Right lung (tissue), 5 donors: ENCODE results near the gene TCF4. TPM values are rescaled to one million over a fixed set of nuclear protein-coding genes. Genes with fewer than 3 reads are reported as not detected.

Experiments used
- DNase-seq, 2 donors: peaks; one replicate each; pipeline ENCODE4 v3.0.0-alpha.2; 2013
- polyA plus RNA-seq, 5 donors: library from polyadenylated mRNA; unstranded; fragments of 120-200 nt; gene quantifications; one replicate each; pipeline versions ENCODE4 v1.2.1 to v1.2.3, GENCODE V29; 2013; ENCODE audit warnings: inconsistent platforms in 1 of 5, low replicate concordance in 1 of 5; ENCODE audit not compliant: insufficient read length in 5 of 5, insufficient read depth in 1 of 5

Gene TCF4
- polyA plus RNA-seq, 5 donors: 69.0 to 163 (median 139) TPM

GRCh38 chr18:55446996-55447671 is 140.9 kb downstream of the TCF4 start:
- no peak for DNase-seq

DNA sequence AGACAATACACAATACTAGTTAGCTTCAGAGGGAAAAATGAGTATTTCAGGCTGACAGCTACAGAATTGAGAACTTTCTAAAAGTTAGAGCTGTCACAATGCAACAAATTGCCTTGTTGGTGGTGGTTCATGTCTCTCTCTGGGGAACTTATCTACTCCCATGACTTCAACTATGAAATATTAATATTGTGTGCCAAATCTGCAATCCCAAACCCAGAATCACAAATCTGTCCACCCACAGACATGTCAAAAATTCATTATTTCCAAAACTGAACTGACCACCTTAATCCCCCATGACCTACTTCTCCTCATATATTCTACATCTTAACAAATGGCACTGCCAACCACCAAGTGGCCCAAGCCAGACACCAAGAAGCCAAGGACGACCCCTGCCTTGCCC is 143.5 kb downstream of the TCF4 start:
- DNase-seq: no peak

- DNase-seq: no peak
Measured at GRCh38 chr18:55443776-55444175, 144.2 kb downstream of the TCF4 start.

DNA sequence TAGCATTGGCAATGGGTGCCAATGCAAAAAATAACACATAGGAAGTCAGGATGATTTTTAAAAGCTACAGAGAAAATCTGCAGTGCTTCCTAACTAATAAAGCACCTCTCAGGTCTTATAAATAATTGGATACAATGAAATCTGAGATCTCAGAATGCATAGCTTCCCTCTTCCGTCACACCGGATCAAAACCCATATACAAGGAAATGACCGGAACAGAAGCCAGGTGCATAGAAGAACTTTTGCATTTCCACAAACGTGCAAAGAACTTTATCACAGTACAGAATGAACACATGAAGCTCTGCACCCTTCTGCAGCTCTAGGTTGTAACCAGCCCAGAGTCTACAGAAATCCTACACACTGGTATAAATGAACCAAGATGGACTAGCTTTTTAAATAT is 145.4 kb downstream of the TCF4 start:
- DNase-seq: no peak

GRCh38 chr18:55440988-55441387 is 147.0 kb downstream of the TCF4 start:
- DNase-seq: no peak

- DNase-seq: no peak
Measured at GRCh38 chr18:55439056-55439455, 148.9 kb downstream of the TCF4 start.

DNA sequence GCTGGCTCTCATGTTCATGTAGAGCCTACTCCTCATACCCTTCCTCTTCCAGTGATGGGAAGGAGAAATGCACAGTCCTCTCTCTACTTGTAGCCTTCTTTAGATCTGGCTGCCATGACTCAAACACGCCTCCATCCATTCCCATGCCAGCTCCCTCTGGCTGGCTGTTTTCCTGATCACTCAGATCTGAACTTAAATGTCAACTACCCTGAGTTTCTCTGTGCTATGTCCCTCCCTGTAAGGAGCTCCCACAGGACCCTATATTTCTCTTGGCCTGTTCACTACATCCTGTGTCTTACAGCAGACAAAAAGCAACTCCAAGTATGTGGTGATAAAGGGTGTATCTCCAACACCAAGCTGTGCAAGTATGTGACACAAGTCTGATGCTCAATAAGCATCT is 152.4 kb downstream of the TCF4 start:
- no peak for DNase-seq

- DNase-seq: no peak
Measured at GRCh38 chr18:55433648-55434047, 154.3 kb downstream of the TCF4 start.

DNA sequence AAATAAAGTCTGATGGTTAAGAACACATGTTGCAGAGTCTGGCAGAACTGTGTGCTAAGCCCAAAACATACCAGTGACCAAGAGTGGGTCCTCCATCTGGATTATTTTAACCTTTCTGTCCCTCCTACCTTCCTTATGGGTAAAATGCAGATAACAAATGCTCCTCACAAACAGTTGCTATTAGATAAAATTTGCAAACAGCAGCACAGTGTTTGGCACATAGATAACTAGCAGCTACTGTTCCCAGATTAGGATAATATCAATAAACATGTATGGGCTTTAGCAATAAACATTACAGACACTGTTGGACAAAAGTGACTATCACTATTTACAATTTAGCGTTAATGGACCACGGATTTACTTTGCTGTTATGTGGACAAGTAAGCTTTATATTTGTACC is 154.9 kb downstream of the TCF4 start:
- DNase-seq: no peak

GRCh38 chr18:55432307-55433040 is 155.5 kb downstream of the TCF4 start:
- DNase-seq: no peak

GRCh38 chr18:55430026-55430425 is 158.0 kb downstream of the TCF4 start:
- DNase-seq: no peak

- DNase-seq: no peak
Measured at GRCh38 chr18:55427951-55428350, 160.0 kb downstream of the TCF4 start.

GRCh38 chr18:55425698-55426097 is 162.3 kb downstream of the TCF4 start:
- DNase-seq: no peak

DNA sequence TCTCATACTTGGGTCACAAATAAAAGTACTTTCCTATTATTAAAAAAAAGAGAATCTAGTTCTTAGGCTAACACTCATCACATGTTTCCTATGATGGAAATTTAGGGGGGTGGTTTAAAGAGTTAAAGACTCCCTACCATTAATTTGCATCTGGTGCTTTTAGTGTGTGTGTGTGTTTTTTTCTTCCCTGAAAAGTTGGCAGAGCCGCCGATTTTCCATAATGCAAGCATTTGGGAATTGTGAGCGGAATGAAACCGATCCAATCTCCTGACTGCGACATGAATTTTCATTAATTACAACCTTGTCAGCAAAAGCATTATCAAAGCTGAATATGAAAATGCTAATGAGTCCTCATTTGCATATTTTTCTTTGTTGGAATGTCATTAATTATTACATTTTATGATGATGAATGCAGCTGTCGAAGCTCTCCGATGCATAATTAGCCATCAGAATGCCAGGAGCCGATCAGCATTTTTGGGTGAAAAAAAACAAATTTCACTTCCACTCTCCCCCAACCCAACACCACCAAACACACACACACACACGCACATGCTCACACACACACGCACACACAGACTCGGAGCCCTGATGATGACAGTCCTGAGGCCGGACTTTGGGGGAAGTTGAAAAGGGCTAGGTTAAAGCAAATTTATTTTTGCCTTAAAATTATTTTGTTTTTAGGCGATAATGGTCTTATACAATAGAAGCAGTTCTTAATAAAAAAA is 165.4 kb downstream of the TCF4 start:
- DNase-seq: peak; percentile 75 to 80

DNA sequence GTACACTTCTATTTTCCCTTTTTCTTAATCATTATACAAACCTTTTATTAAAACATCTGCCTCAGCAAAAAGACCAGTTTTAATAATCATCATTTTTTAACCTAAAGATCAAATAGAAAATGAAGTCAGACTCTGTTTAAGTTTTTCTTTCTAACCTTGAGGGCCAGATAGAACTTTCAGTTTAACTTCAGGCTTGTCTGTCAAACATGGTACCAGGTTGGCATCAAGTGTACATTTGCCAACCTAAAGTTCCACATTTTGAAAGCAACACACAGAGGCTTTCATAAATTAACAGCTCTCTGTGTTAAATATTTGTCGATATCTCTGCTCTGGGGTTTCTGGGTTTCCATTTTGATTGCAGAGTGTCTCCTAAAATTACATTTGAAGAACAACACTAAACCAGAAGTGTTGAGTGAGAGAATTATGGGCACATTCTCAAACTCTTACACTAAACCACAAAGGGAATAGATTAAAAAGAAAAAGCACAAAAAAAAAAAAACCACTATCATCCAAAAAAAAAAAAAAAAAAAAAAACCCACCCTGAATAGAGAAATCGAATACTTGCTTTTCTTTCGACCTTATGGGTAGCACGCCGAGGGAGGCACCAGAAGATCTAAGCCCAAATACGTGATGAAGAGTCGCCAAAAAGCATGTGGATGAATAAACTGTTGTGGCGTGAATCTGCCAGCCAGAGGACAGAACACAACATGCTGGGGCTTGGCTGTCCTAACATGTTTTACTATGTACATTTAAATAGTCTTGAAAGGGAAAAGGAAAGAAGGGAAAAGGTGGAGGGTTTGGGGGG is 166.2 kb downstream of the TCF4 start:
- peak in 1 of 2 donors; percentile 42 for DNase-seq

DNA sequence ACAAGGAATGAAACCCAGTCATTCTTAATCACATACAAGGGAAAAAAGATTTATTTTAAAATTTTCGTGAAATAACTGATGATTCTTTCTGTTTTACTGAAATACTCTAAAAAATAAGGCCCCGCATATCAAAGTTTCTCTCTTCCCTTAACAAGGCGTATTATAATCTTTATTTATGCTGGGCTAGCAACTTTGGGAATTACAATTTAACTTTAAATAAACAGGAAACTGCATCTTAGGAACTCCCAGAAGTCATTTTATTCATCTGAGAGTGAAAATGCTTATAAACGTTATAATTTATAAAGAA is 166.7 kb downstream of the TCF4 start:
- DNase-seq: no peak

DNA sequence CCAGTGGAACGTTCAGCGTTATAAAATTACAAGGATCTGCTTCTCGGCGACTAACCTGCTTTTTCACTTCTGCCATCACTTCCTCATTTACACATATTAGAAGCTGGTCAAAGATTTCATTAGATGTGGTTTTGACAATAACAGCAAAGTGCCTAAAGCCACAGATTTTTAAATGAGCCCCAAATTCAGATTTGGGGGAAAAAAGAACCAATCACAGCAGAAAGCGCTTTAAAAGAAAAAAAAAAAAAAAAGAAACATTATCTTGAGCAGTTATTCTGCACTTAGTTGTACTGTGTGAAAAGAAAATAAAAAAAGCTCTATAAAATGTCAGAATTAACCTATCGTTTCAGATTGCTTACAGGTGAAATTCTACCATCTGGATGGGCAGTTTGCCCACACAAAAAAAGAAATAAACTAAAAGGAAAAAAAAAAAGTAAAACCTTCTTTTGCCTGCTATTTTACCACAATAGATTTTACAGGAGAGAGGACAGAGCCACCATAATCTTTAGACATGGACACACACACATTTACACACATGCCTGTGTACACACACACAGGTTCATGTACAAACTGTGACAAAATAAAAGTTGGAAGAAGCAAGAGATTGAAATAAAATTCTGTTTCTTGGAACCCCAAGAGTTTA is 167.2 kb downstream of the TCF4 start:
- no peak for DNase-seq

GRCh38 chr18:55419947-55420664 is 167.9 kb downstream of the TCF4 start:
- no peak for DNase-seq

GRCh38 chr18:55419132-55419946 is 168.7 kb downstream of the TCF4 start:
- DNase-seq: peak in 1 of 2 donors; percentile 63

- no peak for DNase-seq
Measured at GRCh38 chr18:55418439-55418838, 169.6 kb downstream of the TCF4 start.
